H9 (cell line): Measurements from ENCODE around the gene AKT3. TPM values are rescaled to one million over a fixed set of nuclear protein-coding genes. Genes with fewer than 3 reads are reported as not detected.

Experiments used
- DNase-seq: peaks from one replicate; pipeline ENCODE4 v3.0.0-alpha.2; 2017
- H2AFZ ChIP-seq: one replicate; pipeline ENCODE4 v1.6.1; 2013; ENCODE audit warnings: mild to moderate bottlenecking, low read length, control low read depth, moderate library complexity
- H2AK5ac ChIP-seq: 2 replicates; pipeline ENCODE4 v1.6.1; 2013; ENCODE audit warnings: low read length, control low read depth, mixed read lengths; ENCODE audit not compliant: insufficient read length
- H2BK120ac ChIP-seq: one replicate; pipeline ENCODE4 v1.6.1; 2013; ENCODE audit warnings: low read depth, mild to moderate bottlenecking, low read length, control low read depth, inconsistent platforms; ENCODE audit not compliant: poor library complexity, severe bottlenecking
- H2BK12ac ChIP-seq: 2 replicates; pipeline ENCODE4 v1.6.1; 2013; ENCODE audit warnings: low read length, control low read depth, mixed read lengths, low read depth; ENCODE audit not compliant: insufficient read length
- H2BK15ac ChIP-seq: 2 replicates; pipeline ENCODE4 v1.6.1; 2013; ENCODE audit warnings: low read depth, low read length, control low read depth
- H2BK20ac ChIP-seq: one replicate; pipeline ENCODE4 v1.6.1; 2013; ENCODE audit warnings: low read depth, mild to moderate bottlenecking, low read length, control low read depth, inconsistent platforms; ENCODE audit not compliant: poor library complexity, severe bottlenecking
- H2BK5ac ChIP-seq: 2 replicates; pipeline ENCODE4 v1.6.1; 2013; ENCODE audit warnings: low read length, control low read depth, mixed read lengths; ENCODE audit not compliant: insufficient read length
- H3K14ac ChIP-seq: 2 replicates; pipeline ENCODE4 v1.6.1; 2013; ENCODE audit warnings: low read length, control low read depth; ENCODE audit not compliant: insufficient read depth
- H3K18ac ChIP-seq: 2 replicates; pipeline ENCODE4 v1.6.1; 2013; ENCODE audit warnings: low read depth, mild to moderate bottlenecking, mixed read lengths, low read length, control low read depth; ENCODE audit not compliant: insufficient read length
- H3K23ac ChIP-seq: 2 replicates; pipeline ENCODE4 v1.6.1; 2013; ENCODE audit warnings: low read length, control low read depth, mixed read lengths, low read depth; ENCODE audit not compliant: insufficient read length
- H3K23me2 ChIP-seq: 2 replicates; pipeline ENCODE4 v1.6.1; 2013; ENCODE audit warnings: low read depth, mild to moderate bottlenecking, mixed read lengths, low read length, control low read depth; ENCODE audit not compliant: insufficient read length, poor library complexity, severe bottlenecking
- H3K27ac ChIP-seq: 2 replicates; pipeline ENCODE4 v1.5.1; 2013; ENCODE audit warnings: low read length, control low read depth, mixed read lengths, low read depth; ENCODE audit not compliant: insufficient read length
- H3K27me3 ChIP-seq: 2 replicates; pipeline ENCODE4 v1.6.1; 2013; ENCODE audit warnings: low read length, control low read depth, inconsistent platforms; ENCODE audit not compliant: insufficient read depth
- H3K4ac ChIP-seq: 2 replicates; pipeline ENCODE4 v1.6.1; 2013; ENCODE audit warnings: low read depth, mild to moderate bottlenecking, control low read depth, inconsistent platforms, low read length, moderate library complexity
- H3K4me1 ChIP-seq: 2 replicates; pipeline ENCODE4 v1.6.1; 2013; ENCODE audit warnings: low read length, control low read depth, inconsistent platforms; ENCODE audit not compliant: insufficient read depth
- H3K4me2 ChIP-seq: 2 replicates; pipeline ENCODE4 v1.6.1; 2013; ENCODE audit warnings: low read length, control low read depth, mixed read lengths; ENCODE audit not compliant: insufficient read length, insufficient read depth
- H3K56ac ChIP-seq: 2 replicates; pipeline ENCODE4 v1.6.1; 2013; ENCODE audit warnings: low read depth, mild to moderate bottlenecking, mixed read lengths, low read length, control low read depth; ENCODE audit not compliant: insufficient read length
- H3K79me1 ChIP-seq: 2 replicates; pipeline ENCODE4 v1.6.1; 2013; ENCODE audit warnings: low read depth, mild to moderate bottlenecking, moderate library complexity, low read length, control low read depth, inconsistent platforms; ENCODE audit not compliant: insufficient read depth, poor library complexity, severe bottlenecking
- H3K79me2 ChIP-seq: 2 replicates; pipeline ENCODE4 v1.6.1; 2013; ENCODE audit warnings: low read length, control low read depth, inconsistent platforms; ENCODE audit not compliant: insufficient read depth
- H3K9ac ChIP-seq: 2 replicates; pipeline ENCODE4 v1.6.1; 2013; ENCODE audit warnings: low read length, control low read depth, mixed read lengths; ENCODE audit not compliant: insufficient read length; ENCODE audit errors: extremely low read depth
- H3K9me3 ChIP-seq: one replicate; pipeline ENCODE4 v1.6.1; 2013; ENCODE audit warnings: low read depth, low read length, inconsistent platforms; ENCODE audit not compliant: control insufficient read depth
- H3T11ph ChIP-seq: one replicate; pipeline ENCODE4 v1.6.1; 2013; ENCODE audit warnings: mild to moderate bottlenecking, low read length, control low read depth, inconsistent platforms
- H4K20me1 ChIP-seq: one replicate; pipeline ENCODE4 v1.6.1; 2013; ENCODE audit not compliant: control insufficient read depth, insufficient read length, insufficient read depth
- H4K5ac ChIP-seq: 2 replicates; pipeline ENCODE4 v1.6.1; 2013; ENCODE audit warnings: low read depth, mild to moderate bottlenecking, mixed read lengths, low read length, control low read depth; ENCODE audit not compliant: insufficient read length
- H4K8ac ChIP-seq: replicated peaks from 2 replicates; pipeline ENCODE4 v1.6.1; 2013; ENCODE audit warnings: low read length, control low read depth, mixed read lengths, low read depth; ENCODE audit not compliant: insufficient read length
- H4K91ac ChIP-seq: 2 replicates; pipeline ENCODE4 v1.6.1; 2013; ENCODE audit warnings: low read depth, mild to moderate bottlenecking, moderate library complexity, mixed read lengths, low read length, control low read depth; ENCODE audit not compliant: insufficient read length
- H3K27ac Mint-ChIP-seq, 3 experiments: 2 replicates in 2 of 3; 3 replicates in 1 of 3; pipeline ENCODE4 v1.8.0; 2020 to 2021; ENCODE audit warnings: mixed read lengths in 3 of 3, mild to moderate bottlenecking in 1 of 3, moderate library complexity in 1 of 3
- H3K27me3 Mint-ChIP-seq: 2 replicates; pipeline ENCODE4 v1.8.0; 2021; ENCODE audit warnings: low read depth, mild to moderate bottlenecking, moderate library complexity, mixed read lengths
- H3K36me3 Mint-ChIP-seq, 3 experiments: 2 replicates in 2 of 3; 3 replicates in 1 of 3; pipeline ENCODE4 v1.8.0; 2020 to 2021; ENCODE audit warnings: low read depth in 3 of 3, mixed read lengths in 3 of 3; ENCODE audit not compliant: insufficient read depth in 1 of 3
- H3K4me1 Mint-ChIP-seq, 2 experiments: 2 replicates each; pipeline ENCODE4 v1.8.0; 2020; ENCODE audit warnings: mixed read lengths in 2 of 2
- H3K4me3 Mint-ChIP-seq, 2 experiments: 2 replicates in 1 of 2; 3 replicates in 1 of 2; pipeline ENCODE4 v1.8.0; 2020 to 2021; ENCODE audit warnings: mild to moderate bottlenecking in 2 of 2, mixed read lengths in 2 of 2, moderate library complexity in 1 of 2
- H3K9me3 Mint-ChIP-seq, 2 experiments: 2 replicates in 1 of 2; 3 replicates in 1 of 2; pipeline ENCODE4 v1.8.0; 2020; ENCODE audit warnings: mild to moderate bottlenecking in 2 of 2, mixed read lengths in 2 of 2, moderate library complexity in 1 of 2
- WGBS: extraction: QIAGEN DNeasy Blood & Tissue Kit; methylation state at CpG from one replicate; pipeline ENCODE4 v1.1.7; 2013; ENCODE audit warnings: missing lambda C conversion rate, low lambda C conversion rate, mixed read lengths; ENCODE audit not compliant: insufficient read length; ENCODE audit errors: extremely low coverage; 5-methylcytosine and 5-hydroxymethylcytosine counted together
- total RNA-seq: library from RNA; stranded (reverse); gene quantifications from 2 replicates; pipeline ENCODE4 v1.2.1, GENCODE V29; 2021
- TF ChIP-seq, protein P1 (sequence below): fragments of 200-600 bp; sonication (generic); conservative IDR thresholded peaks from 3 replicates; pipeline ENCODE4 v1.8.0; 2021; ENCODE audit warnings: antibody characterized with exemption, mild to moderate bottlenecking

The AKT3 gene
- total RNA-seq, 1 experiment from 2014 or later = 27.8 TPM

DNA sequence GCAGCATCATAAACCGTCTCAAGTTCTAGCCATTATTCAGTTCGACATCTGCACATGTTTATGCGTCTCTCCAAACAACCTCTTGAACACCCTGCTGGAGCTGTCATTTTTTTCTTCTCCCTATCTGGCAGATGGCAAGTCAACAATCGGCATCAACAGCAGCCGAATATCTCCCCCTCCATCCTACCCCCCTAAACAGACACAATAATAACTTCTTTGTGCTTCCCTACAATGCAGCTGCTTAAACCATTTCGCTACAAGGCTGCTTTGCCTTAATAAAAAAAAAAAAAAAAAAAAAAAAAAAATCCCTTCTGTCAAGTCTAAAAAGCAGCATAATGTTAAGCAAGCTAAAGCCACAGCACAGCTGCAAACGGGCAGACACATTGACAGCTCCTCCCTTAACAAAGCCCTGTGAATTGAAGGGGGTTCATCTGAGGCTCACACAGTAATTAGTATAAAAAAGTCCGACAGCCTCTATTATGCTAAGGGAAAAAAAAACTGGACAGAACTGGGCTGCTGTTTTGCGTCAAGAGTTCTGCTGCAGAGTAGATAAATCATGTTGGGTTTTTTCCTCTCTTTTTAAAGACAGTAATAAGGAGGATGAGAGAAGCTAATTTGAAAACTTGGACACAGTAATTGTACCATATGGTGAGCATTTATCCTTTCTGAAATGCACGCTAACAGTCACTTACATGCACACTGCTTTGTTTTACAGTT lies 136.4 kb downstream of the AKT3 start:
- Histone ChIP-seq H4K20me1 (no peaks in the 10 kb centered on the region), H2BK15ac (no peak overlapping the region), H3K18ac (no peak overlapping the region), H3K9ac (no peak overlapping the region), H3T11ph (no peak overlapping the region), H3K79me1 (no peaks in the 10 kb centered on the region), H2BK5ac (no peak overlapping the region), H3K27ac (no peak overlapping the region), H4K8ac (no peak overlapping the region), H2BK20ac (no peak overlapping the region), H3K4me2 (no peak overlapping the region), H3K4me1 (peaks cover 2% of the 10 kb centered on the region; the same call in 1 of the 2 replicates), H3K27me3 (no peaks in the 10 kb centered on the region), H3K14ac (no peak overlapping the region), H3K4ac (no peak overlapping the region), H3K23me2 (no peaks in the 10 kb centered on the region), H2BK12ac (no peak overlapping the region), H2AFZ (no peak overlapping the region), H4K91ac (no peak overlapping the region), H4K5ac (no peak overlapping the region), H3K23ac (no peak overlapping the region), H2BK120ac (no peak overlapping the region), H2AK5ac (no peak overlapping the region), H3K9me3 (no peaks in the 10 kb centered on the region), H3K79me2 (no peaks in the 10 kb centered on the region), H3K56ac (no peak overlapping the region)
- TF ChIP-seq, protein P1, sequence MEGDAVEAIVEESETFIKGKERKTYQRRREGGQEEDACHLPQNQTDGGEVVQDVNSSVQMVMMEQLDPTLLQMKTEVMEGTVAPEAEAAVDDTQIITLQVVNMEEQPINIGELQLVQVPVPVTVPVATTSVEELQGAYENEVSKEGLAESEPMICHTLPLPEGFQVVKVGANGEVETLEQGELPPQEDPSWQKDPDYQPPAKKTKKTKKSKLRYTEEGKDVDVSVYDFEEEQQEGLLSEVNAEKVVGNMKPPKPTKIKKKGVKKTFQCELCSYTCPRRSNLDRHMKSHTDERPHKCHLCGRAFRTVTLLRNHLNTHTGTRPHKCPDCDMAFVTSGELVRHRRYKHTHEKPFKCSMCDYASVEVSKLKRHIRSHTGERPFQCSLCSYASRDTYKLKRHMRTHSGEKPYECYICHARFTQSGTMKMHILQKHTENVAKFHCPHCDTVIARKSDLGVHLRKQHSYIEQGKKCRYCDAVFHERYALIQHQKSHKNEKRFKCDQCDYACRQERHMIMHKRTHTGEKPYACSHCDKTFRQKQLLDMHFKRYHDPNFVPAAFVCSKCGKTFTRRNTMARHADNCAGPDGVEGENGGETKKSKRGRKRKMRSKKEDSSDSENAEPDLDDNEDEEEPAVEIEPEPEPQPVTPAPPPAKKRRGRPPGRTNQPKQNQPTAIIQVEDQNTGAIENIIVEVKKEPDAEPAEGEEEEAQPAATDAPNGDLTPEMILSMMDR = no peak
- WGBS = no CpG with 5 or more reads among the region's 10 CpGs
- no peak for DNase-seq
- no peak overlapping the region for H3K4me3 Mint-ChIP-seq
- no peak overlapping the region for H3K27ac Mint-ChIP-seq
- no peaks in the 10 kb centered on the region for H3K9me3 Mint-ChIP-seq
- no peaks in the 10 kb centered on the region for H3K27me3 Mint-ChIP-seq
- H3K36me3 Mint-ChIP-seq = no peaks in the 10 kb centered on the region
- H3K4me1 Mint-ChIP-seq = peaks cover 33 to 39% of the 10 kb centered on the region in 2 experiments
